HUDEP-2 (cell line): Measurements from ENCODE around the gene NOP16.
"Not testable (repeated sequence)": the region's sequence is repeated elsewhere in the genome, so short reads cannot be mapped to it uniquely, and the experiment has no call there.

Source experiments
- DNase-seq, 76 experiments: peaks; one replicate each; lab custom pipeline; 2025; ENCODE audit not compliant: unreplicated experiment in 76 of 76; lab: John Stamatoyannopoulos, UW

NOP16 gene

GRCh38 chr5:176410486-176411180, 22.2 kb upstream of the NOP16 start:
- no peak for DNase-seq

- DNase-seq = no peak
Measured at GRCh38 chr5:176409765-176410164, 21.4 kb upstream of the NOP16 start.

- DNase-seq = no peak
Measured at GRCh38 chr5:176408590-176408989, 20.2 kb upstream of the NOP16 start.

GRCh38 chr5:176408252-176408573, 19.8 kb upstream of the NOP16 start:
- DNase-seq = not testable (repeated sequence)

GRCh38 chr5:176407456-176408251, 19.3 kb upstream of the NOP16 start:
- DNase-seq = no peak

GRCh38 chr5:176406436-176407052, 18.1 kb upstream of the NOP16 start:
- DNase-seq = no peak

- DNase-seq = no peak
Measured at GRCh38 chr5:176405656-176406435, 17.4 kb upstream of the NOP16 start.

GRCh38 chr5:176401281-176402205, 13.1 kb upstream of the NOP16 start:
- DNase-seq = no peak

- DNase-seq = no peak
Measured at GRCh38 chr5:176400382-176401156, 12.2 kb upstream of the NOP16 start.

- DNase-seq = no peak
Measured at GRCh38 chr5:176397736-176398420, 9.5 kb upstream of the NOP16 start.

GRCh38 chr5:176396330-176396729, 7.9 kb upstream of the NOP16 start:
- no peak for DNase-seq

- no peak for DNase-seq
Measured at GRCh38 chr5:176394881-176395675, 6.7 kb upstream of the NOP16 start.

- DNase-seq = no peak
Measured at GRCh38 chr5:176394096-176394495, 5.7 kb upstream of the NOP16 start.

- DNase-seq = no peak
Measured at GRCh38 chr5:176392526-176392925, 4.1 kb upstream of the NOP16 start.

GRCh38 chr5:176391999-176392398, 3.6 kb upstream of the NOP16 start:
- no peak for DNase-seq

GRCh38 chr5:176391479-176391878, 3.1 kb upstream of the NOP16 start:
- no peak for DNase-seq

GRCh38 chr5:176389135-176390123, 1.0 kb upstream of the NOP16 start:
- peak in 9 of 76 experiments; percentile 55 to 77 (median 65) for DNase-seq
